ENCODE results near the gene SLC25A30.
"Not testable (repeated sequence)": the region's sequence is repeated elsewhere in the genome, so short reads cannot be mapped to it uniquely, and the experiment has no call there.

Gene SLC25A30

DNA sequence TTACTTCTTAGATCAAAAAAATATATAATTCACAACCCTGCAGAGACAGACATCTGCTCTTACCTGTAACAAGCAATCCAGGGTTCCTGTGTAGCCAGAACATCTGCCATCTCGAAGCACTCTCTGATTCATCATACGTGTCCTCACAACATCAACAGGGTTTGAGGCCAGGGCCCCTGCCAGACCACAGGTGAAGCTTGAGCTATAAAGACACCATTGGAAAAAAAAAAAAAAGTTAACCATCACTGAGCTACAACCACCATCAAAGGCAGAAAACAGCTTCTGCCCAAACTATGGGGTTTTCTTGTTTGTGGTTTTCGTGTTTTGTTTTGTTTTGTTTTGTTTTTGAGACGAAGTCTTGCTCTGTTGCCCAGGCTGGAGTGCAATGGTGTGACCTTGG lies 19.3 kb downstream of the SLC25A30 start:
- Histone ChIP-seq H3K27me3 (no peaks in the 10 kb centered on the region), H3K27ac (no peak overlapping the region), H3K4me1 (ENCODE audit: control insufficient read depth in 1 of 2, insufficient read depth in 1 of 2, low read depth in 1 of 2, low read length in 1 of 2) (no peaks in the 10 kb centered on the region), H3K4me3 (ENCODE audit: low read depth in 1 of 2, low read length in 1 of 2) (no peak overlapping the region), H3K9me3 (no peaks in the 10 kb centered on the region), H3K36me3 (peaks cover 53% of the 10 kb centered on the region)
- no peak for TF ChIP-seq CTCF (IDR thresholded peaks at IDR 0.05)

- H3K9me3 ChIP-seq: no peaks in the 10 kb centered on the region
- TF ChIP-seq CTCF (IDR thresholded peaks at IDR 0.05): no peak
- no peaks in the 10 kb centered on the region for H3K4me1 ChIP-seq (ENCODE audit: control insufficient read depth in 1 of 2, insufficient read depth in 1 of 2, low read depth in 1 of 2, low read length in 1 of 2)
- no peaks in the 10 kb centered on the region for H3K27me3 ChIP-seq
- H3K36me3 ChIP-seq: peaks cover 59% of the 10 kb centered on the region
- H3K4me3 ChIP-seq (ENCODE audit: low read depth in 1 of 2, low read length in 1 of 2): no peak overlapping the region
- no peak overlapping the region for H3K27ac ChIP-seq
These were observed 21.6 kb downstream of the SLC25A30 start for GRCh38 chr13:45396533-45397095.

- Histone ChIP-seq H3K27me3 (no peaks in the 10 kb centered on the region), H3K4me3 (ENCODE audit: low read depth in 1 of 2, low read length in 1 of 2) (no peak overlapping the region), H3K36me3 (peaks cover 45% of the 10 kb centered on the region), H3K9me3 (no peaks in the 10 kb centered on the region), H3K4me1 (ENCODE audit: control insufficient read depth in 1 of 2, insufficient read depth in 1 of 2, low read depth in 1 of 2, low read length in 1 of 2) (no peaks in the 10 kb centered on the region), H3K27ac (no peak overlapping the region)
- no peak for TF ChIP-seq CTCF (IDR thresholded peaks at IDR 0.05)
These were observed 24.1 kb downstream of the SLC25A30 start for GRCh38 chr13:45393941-45394570.

DNA sequence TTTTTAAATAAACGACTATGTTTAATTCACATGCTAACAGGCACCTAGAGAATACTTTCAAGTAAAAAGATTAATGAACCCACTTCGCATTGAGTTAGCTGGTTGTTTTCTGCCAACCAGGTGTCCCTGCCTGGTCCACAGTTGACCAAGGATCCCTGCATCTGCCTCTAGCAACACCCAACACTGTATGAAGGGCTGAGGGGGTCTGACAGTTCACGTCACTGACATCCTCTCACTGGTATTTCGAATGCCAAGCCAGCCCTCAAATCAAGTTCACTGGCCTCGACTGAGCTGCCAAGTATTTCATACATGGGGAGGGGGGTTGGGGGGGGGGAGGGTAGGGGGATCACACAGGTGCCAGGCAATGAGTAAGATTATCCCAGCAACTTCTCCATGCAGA lies 25.4 kb downstream of the SLC25A30 start:
- H3K36me3 ChIP-seq: peaks cover 41% of the 10 kb centered on the region
- no peaks in the 10 kb centered on the region for H3K4me1 ChIP-seq (ENCODE audit: control insufficient read depth in 1 of 2, insufficient read depth in 1 of 2, low read depth in 1 of 2, low read length in 1 of 2)
- H3K27ac ChIP-seq: no peak overlapping the region
- no peaks in the 10 kb centered on the region for H3K27me3 ChIP-seq
- TF ChIP-seq CTCF (IDR thresholded peaks at IDR 0.05): no peak
- no peaks in the 10 kb centered on the region for H3K9me3 ChIP-seq
- no peak overlapping the region for H3K4me3 ChIP-seq (ENCODE audit: low read depth in 1 of 2, low read length in 1 of 2)

GRCh38 chr13:45391926-45392325 lies 26.2 kb downstream of the SLC25A30 start:
- Histone ChIP-seq H3K27me3 (no peaks in the 10 kb centered on the region), H3K36me3 (peaks cover 36% of the 10 kb centered on the region), H3K4me3 (ENCODE audit: low read depth in 1 of 2, low read length in 1 of 2) (no peak overlapping the region), H3K9me3 (no peaks in the 10 kb centered on the region), H3K4me1 (ENCODE audit: control insufficient read depth in 1 of 2, insufficient read depth in 1 of 2, low read depth in 1 of 2, low read length in 1 of 2) (no peaks in the 10 kb centered on the region), H3K27ac (no peak overlapping the region)
- no peak for TF ChIP-seq CTCF (IDR thresholded peaks at IDR 0.05)

GRCh38 chr13:45391128-45391527 lies 27.0 kb downstream of the SLC25A30 start:
- not testable (repeated sequence) for H3K9me3 ChIP-seq; H3K27ac ChIP-seq; H3K4me3 ChIP-seq (ENCODE audit: low read depth in 1 of 2, low read length in 1 of 2); H3K27me3 ChIP-seq; H3K4me1 ChIP-seq (ENCODE audit: control insufficient read depth in 1 of 2, insufficient read depth in 1 of 2, low read depth in 1 of 2, low read length in 1 of 2)
- peaks cover 32% of the 10 kb centered on the region for H3K36me3 ChIP-seq

DNA sequence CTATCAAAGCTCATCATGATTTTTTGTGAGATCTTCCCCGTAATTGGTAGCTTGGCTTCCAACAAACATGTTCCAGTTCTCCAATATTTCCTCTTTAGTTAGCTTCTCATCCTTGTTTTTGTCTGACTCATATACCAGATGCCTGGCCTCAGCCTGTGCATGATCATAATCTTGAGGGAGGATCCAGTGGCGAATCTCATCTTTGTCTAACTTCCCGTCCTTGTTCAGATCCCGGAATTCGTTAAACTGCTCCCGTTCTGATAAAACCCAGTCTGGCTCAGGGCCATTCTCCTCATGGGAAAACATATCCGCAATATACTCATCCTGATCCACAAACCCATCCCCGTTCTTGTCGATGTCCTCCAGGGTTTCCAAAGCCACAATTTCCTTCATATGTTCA lies 27.8 kb downstream of the SLC25A30 start:
- H3K9me3 ChIP-seq; H3K27me3 ChIP-seq; H3K27ac ChIP-seq; H3K4me1 ChIP-seq (ENCODE audit: control insufficient read depth in 1 of 2, insufficient read depth in 1 of 2, low read depth in 1 of 2, low read length in 1 of 2); H3K4me3 ChIP-seq (ENCODE audit: low read depth in 1 of 2, low read length in 1 of 2): not testable (repeated sequence)
- peaks cover 31% of the 10 kb centered on the region for H3K36me3 ChIP-seq
